Measurements from ENCODE around the gene MAPK4.

MAPK4 gene

DNA sequence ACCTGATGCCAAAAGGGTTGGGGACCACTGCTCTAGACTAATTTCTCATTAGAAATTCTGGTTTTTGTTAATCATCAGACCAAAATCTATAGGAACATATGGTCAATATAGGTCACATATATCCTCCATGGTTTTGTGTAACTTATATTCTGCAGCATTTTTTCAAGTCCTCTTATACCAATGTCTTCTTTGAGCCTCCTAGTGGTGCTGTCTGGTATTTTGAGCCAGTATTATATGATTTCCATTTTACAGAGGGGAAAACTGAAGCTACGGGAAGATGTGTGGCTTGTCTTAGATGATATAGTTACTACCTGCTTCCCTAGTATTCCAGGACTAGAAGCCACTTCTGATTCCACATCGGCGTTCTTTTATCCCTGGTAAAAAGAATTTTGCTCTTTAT is 13.8 kb downstream of the MAPK4 start:
- ChIA-PET POLR2A (interaction anchor here (0.6 kb wide), 1 partner anchor 387 kb away, joined by 3 read pairs; no protein-coding TSS in a partner anchor), CTCF (no interaction called here)
- no peak for DNase-seq
- Histone ChIP-seq H3K27me3 (replicated peaks in 2 of 5; ENCODE audit: control insufficient read depth in 4 of 5, insufficient read depth in 5 of 5, low read length in 4 of 5) (peaks cover 0 to 17% (median 6%) of the 10 kb centered on the region in 5 experiments), H3K27ac (ENCODE audit: insufficient read depth in 1 of 2, low read depth in 1 of 2, low read length in 2 of 2, poor library complexity in 1 of 2, severe bottlenecking in 2 of 2) (no peak overlapping the region), H3K36me3 (ENCODE audit: control insufficient read depth in 4 of 4, insufficient read depth in 4 of 4, low read length in 3 of 4) (no peaks in the 10 kb centered on the region), H3K9me3 (ENCODE audit: control extremely low read depth in 1 of 5, control insufficient read depth in 4 of 5, insufficient read depth in 2 of 5, low read depth in 1 of 5, low read length in 4 of 5) (peaks cover 0 to 2% (median 0%) of the 10 kb centered on the region in 5 experiments), H3K4me3 (ENCODE audit: control insufficient read depth in 1 of 7, extremely low read depth in 1 of 7, insufficient read depth in 4 of 7, low read depth in 2 of 7, low read length in 6 of 7) (no peak overlapping the region), H3K4me1 (ENCODE audit: control extremely low read depth in 1 of 4, control insufficient read depth in 4 of 4, insufficient read depth in 4 of 4, low read length in 3 of 4) (no peaks in the 10 kb centered on the region)
- WGBS (ENCODE audit: insufficient coverage): no CpG with 5 or more reads among the region's 3 CpGs

DNA sequence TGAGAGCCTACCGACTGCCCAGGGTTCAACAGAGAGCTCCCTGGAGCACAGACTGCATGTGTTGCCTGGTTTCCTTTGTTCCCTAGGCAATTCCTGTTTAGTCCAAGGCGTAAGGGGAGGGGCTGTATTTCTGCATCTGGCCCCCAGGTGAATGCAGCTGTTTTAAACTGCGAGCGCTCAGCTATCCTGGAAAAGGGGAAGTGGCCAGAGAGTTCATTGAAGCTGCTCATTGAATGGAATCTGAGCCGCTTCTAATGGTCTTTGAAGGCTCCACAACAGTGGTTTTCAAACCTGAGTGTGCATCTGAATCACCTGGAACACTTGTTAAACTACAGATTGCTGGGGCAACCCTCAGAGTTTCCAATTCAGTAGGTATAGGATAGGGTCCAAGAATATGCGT is 18.1 kb downstream of the MAPK4 start:
- POLR2A ChIA-PET: no interaction called here

DNA sequence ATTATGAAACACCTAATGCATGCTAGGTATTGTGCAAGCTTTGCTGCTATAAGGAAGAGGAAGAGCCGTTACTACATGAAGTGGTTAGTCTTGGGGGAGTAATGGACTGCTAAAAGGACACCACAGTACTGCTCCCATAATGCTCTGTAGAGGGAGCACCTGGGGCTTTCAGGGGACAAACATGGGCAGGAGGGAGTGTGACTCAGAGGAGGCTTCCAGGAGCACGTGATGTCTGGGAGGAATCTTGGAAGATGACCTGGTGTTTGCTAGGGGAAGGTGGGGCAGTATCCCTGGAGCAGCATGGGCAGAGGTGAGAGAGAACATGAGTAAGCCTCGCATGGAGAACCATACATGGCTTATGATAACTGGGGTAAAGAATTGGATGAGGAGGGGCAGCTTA is 18.8 kb downstream of the MAPK4 start:
- CTCF ChIA-PET: no interaction called here
- no peak for DNase-seq
- 85% methylated on average over 3 of the region's 3 CpGs for WGBS (ENCODE audit: insufficient coverage)

More for the DNA sequence above, 18.1 kb downstream of the MAPK4 start:
- Histone ChIP-seq H3K27me3 (replicated peaks in 2 of 5; ENCODE audit: control insufficient read depth in 4 of 5, insufficient read depth in 5 of 5, low read length in 4 of 5) (peaks cover 0 to 14% (median 0%) of the 10 kb centered on the region in 5 experiments), H3K4me3 (ENCODE audit: control insufficient read depth in 1 of 7, extremely low read depth in 1 of 7, insufficient read depth in 4 of 7, low read depth in 2 of 7, low read length in 6 of 7) (no peak overlapping the region), H3K36me3 (ENCODE audit: control insufficient read depth in 4 of 4, insufficient read depth in 4 of 4, low read length in 3 of 4) (no peaks in the 10 kb centered on the region), H3K27ac (ENCODE audit: insufficient read depth in 1 of 2, low read depth in 1 of 2, low read length in 2 of 2, poor library complexity in 1 of 2, severe bottlenecking in 2 of 2) (no peak overlapping the region), H3K9me3 (ENCODE audit: control extremely low read depth in 1 of 5, control insufficient read depth in 4 of 5, insufficient read depth in 2 of 5, low read depth in 1 of 5, low read length in 4 of 5) (peaks cover 0 to 13% (median 2%) of the 10 kb centered on the region in 5 experiments), H3K4me1 (ENCODE audit: control extremely low read depth in 1 of 4, control insufficient read depth in 4 of 4, insufficient read depth in 4 of 4, low read length in 3 of 4) (no peaks in the 10 kb centered on the region)
- WGBS (ENCODE audit: insufficient coverage): 42% methylated on average over 6 of the region's 6 CpGs
- CTCF ChIA-PET: no interaction called here
- no peak for DNase-seq

DNA sequence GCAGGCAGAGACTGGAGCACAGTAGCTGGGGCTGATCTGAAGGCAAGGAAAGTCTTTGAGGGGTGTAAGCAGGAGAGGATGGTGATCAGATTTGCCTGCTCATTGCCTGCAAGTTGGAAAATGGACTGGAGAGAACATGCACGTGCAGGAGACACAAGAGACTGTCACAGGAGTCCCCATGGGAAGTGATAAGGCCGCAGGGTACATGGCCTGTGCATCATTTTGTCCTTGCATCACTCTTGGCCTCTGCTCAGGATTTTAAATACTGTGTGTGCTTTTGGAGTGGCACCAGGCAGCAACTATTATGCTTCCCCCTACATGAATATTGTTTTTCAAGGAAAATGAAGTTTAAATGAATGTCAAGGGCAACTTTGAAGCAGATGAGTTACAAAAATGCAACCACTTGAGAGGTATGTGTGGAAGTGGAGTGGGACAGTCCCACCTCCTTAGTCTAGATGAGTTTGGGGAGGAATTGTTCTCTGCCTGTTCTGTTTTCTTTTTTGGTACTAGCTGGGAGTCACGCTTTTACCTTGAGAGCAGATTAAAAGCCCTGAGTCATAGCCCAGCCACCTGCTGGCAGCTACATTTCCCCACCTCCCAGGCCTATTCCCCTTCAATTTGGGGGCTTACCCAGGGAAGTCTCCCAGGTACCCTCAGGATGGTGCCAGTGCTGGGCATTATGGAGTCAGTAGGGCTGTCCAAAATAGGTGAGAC is 19.3 kb downstream of the MAPK4 start:
- Histone ChIP-seq H3K4me1 (ENCODE audit: control extremely low read depth in 1 of 4, control insufficient read depth in 4 of 4, insufficient read depth in 4 of 4, low read length in 3 of 4) (no peaks in the 10 kb centered on the region), H3K27me3 (replicated peaks in 2 of 5; ENCODE audit: control insufficient read depth in 4 of 5, insufficient read depth in 5 of 5, low read length in 4 of 5) (peaks cover 0 to 10% (median 0%) of the 10 kb centered on the region in 5 experiments), H3K36me3 (ENCODE audit: control insufficient read depth in 4 of 4, insufficient read depth in 4 of 4, low read length in 3 of 4) (no peaks in the 10 kb centered on the region), H3K4me3 (ENCODE audit: control insufficient read depth in 1 of 7, extremely low read depth in 1 of 7, insufficient read depth in 4 of 7, low read depth in 2 of 7, low read length in 6 of 7) (no peak overlapping the region), H3K9me3 (ENCODE audit: control extremely low read depth in 1 of 5, control insufficient read depth in 4 of 5, insufficient read depth in 2 of 5, low read depth in 1 of 5, low read length in 4 of 5) (peaks cover 0 to 20% (median 2%) of the 10 kb centered on the region in 5 experiments), H3K27ac (ENCODE audit: insufficient read depth in 1 of 2, low read depth in 1 of 2, low read length in 2 of 2, poor library complexity in 1 of 2, severe bottlenecking in 2 of 2) (no peak overlapping the region)
- 100% methylated on average over 2 of the region's 3 CpGs for WGBS (ENCODE audit: insufficient coverage)
- CTCF ChIA-PET: no interaction called here
- no peak for DNase-seq
- POLR2A ChIA-PET: no interaction called here

More for the DNA sequence above, 18.8 kb downstream of the MAPK4 start:
- POLR2A ChIA-PET: no interaction called here
- H3K27me3 ChIP-seq (replicated peaks in 2 of 5; ENCODE audit: control insufficient read depth in 4 of 5, insufficient read depth in 5 of 5, low read length in 4 of 5): peaks cover 0 to 12% (median 0%) of the 10 kb centered on the region in 5 experiments
- H3K36me3 ChIP-seq (ENCODE audit: control insufficient read depth in 4 of 4, insufficient read depth in 4 of 4, low read length in 3 of 4): no peaks in the 10 kb centered on the region
- peaks cover 0 to 17% (median 2%) of the 10 kb centered on the region in 5 experiments for H3K9me3 ChIP-seq (ENCODE audit: control extremely low read depth in 1 of 5, control insufficient read depth in 4 of 5, insufficient read depth in 2 of 5, low read depth in 1 of 5, low read length in 4 of 5)
- no peaks in the 10 kb centered on the region for H3K4me1 ChIP-seq (ENCODE audit: control extremely low read depth in 1 of 4, control insufficient read depth in 4 of 4, insufficient read depth in 4 of 4, low read length in 3 of 4)
- H3K4me3 ChIP-seq (ENCODE audit: control insufficient read depth in 1 of 7, extremely low read depth in 1 of 7, insufficient read depth in 4 of 7, low read depth in 2 of 7, low read length in 6 of 7): no peak overlapping the region
- H3K27ac ChIP-seq (ENCODE audit: insufficient read depth in 1 of 2, low read depth in 1 of 2, low read length in 2 of 2, poor library complexity in 1 of 2, severe bottlenecking in 2 of 2): no peak overlapping the region

DNA sequence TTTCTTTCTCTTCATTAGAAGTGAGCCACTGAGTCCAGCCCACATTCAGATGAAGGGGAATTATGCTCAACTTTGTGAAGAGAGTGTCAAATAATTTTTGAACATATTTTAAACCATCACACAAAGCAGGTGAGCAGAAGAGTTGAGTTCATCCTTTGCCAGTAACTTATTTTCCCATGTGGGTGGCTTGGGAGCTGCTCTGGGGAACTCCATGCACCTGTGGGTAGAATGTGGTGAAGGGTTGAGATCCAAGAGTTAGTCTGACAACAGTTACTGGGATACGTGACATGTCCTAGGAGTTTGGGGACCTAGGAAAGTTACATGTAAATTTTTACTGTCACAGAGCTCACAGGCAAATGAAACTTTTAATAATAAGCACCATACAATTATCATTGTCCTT is 21.6 kb downstream of the MAPK4 start:
- peaks cover 0 to 26% (median 4%) of the 10 kb centered on the region in 5 experiments for H3K9me3 ChIP-seq (ENCODE audit: control extremely low read depth in 1 of 5, control insufficient read depth in 4 of 5, insufficient read depth in 2 of 5, low read depth in 1 of 5, low read length in 4 of 5)
- DNase-seq: no peak
- ChIA-PET POLR2A (no interaction called here), CTCF (no interaction called here)
- H3K27me3 ChIP-seq (replicated peaks in 2 of 5; ENCODE audit: control insufficient read depth in 4 of 5, insufficient read depth in 5 of 5, low read length in 4 of 5): peaks cover 0 to 8% (median 0%) of the 10 kb centered on the region in 5 experiments
- no peak overlapping the region for H3K4me3 ChIP-seq (ENCODE audit: control insufficient read depth in 1 of 7, extremely low read depth in 1 of 7, insufficient read depth in 4 of 7, low read depth in 2 of 7, low read length in 6 of 7)
- no peaks in the 10 kb centered on the region for H3K36me3 ChIP-seq (ENCODE audit: control insufficient read depth in 4 of 4, insufficient read depth in 4 of 4, low read length in 3 of 4)
- no peak overlapping the region for H3K27ac ChIP-seq (ENCODE audit: insufficient read depth in 1 of 2, low read depth in 1 of 2, low read length in 2 of 2, poor library complexity in 1 of 2, severe bottlenecking in 2 of 2)
- H3K4me1 ChIP-seq (ENCODE audit: control extremely low read depth in 1 of 4, control insufficient read depth in 4 of 4, insufficient read depth in 4 of 4, low read length in 3 of 4): no peaks in the 10 kb centered on the region
- WGBS (ENCODE audit: insufficient coverage): 100% methylated on average over 1 of the region's 1 CpG

DNA sequence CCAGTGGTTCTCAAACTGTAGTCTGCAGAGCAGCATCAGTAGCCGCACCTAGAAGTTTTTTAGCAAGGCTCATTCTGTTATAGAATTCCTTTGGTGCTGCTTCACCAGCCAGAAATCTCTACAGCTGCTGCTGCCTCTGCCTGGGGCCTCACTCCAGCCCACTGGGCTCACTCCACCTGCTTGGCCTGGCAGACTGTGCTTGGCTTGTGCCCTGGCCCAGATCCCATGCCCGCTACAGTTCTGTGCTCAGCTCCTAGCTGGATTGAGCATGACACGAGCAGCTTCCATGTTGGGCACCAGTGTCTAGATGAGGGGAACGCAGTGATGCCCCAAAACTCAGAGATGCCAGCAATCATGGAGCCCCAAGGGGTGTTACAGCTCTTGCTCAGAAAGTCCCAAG is 22.6 kb downstream of the MAPK4 start:
- peaks cover 0 to 28% (median 4%) of the 10 kb centered on the region in 5 experiments for H3K9me3 ChIP-seq (ENCODE audit: control extremely low read depth in 1 of 5, control insufficient read depth in 4 of 5, insufficient read depth in 2 of 5, low read depth in 1 of 5, low read length in 4 of 5)
- no peak for DNase-seq
- no peak overlapping the region for H3K27ac ChIP-seq (ENCODE audit: insufficient read depth in 1 of 2, low read depth in 1 of 2, low read length in 2 of 2, poor library complexity in 1 of 2, severe bottlenecking in 2 of 2)
- peaks cover 0 to 4% (median 0%) of the 10 kb centered on the region in 5 experiments for H3K27me3 ChIP-seq (replicated peaks in 2 of 5; ENCODE audit: control insufficient read depth in 4 of 5, insufficient read depth in 5 of 5, low read length in 4 of 5)
- no peaks in the 10 kb centered on the region for H3K36me3 ChIP-seq (ENCODE audit: control insufficient read depth in 4 of 4, insufficient read depth in 4 of 4, low read length in 3 of 4)
- WGBS (ENCODE audit: insufficient coverage): 96% methylated on average over 4 of the region's 4 CpGs
- H3K4me3 ChIP-seq (ENCODE audit: control insufficient read depth in 1 of 7, extremely low read depth in 1 of 7, insufficient read depth in 4 of 7, low read depth in 2 of 7, low read length in 6 of 7): no peak overlapping the region
- H3K4me1 ChIP-seq (ENCODE audit: control extremely low read depth in 1 of 4, control insufficient read depth in 4 of 4, insufficient read depth in 4 of 4, low read length in 3 of 4): no peaks in the 10 kb centered on the region
- CTCF ChIA-PET: no interaction called here
- POLR2A ChIA-PET: no interaction called here

DNA sequence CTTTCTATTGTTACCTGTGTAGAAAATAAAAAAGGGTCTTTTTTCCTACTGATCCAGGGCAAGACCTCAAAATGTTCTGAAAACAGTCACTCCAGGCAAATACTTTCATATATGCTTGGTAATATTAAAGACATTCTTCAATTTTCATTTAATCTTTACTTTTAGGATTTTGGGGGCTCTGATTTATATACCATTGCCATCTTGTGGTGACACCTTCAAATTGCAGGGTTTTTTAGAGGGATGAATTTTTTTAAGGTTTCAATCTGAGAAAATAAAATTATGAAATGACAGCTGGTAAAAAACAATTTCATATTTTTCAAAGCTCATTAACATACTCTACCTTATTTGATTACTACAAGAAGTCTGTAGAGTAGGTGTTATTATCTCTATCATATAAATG is 26.8 kb downstream of the MAPK4 start:
- ChIA-PET CTCF (no interaction called here), POLR2A (no interaction called here)
- H3K4me1 ChIP-seq (ENCODE audit: control extremely low read depth in 1 of 4, control insufficient read depth in 4 of 4, insufficient read depth in 4 of 4, low read length in 3 of 4): no peaks in the 10 kb centered on the region

More for the DNA sequence above, 26.8 kb downstream of the MAPK4 start:
- no peak for DNase-seq
- Histone ChIP-seq H3K27me3 (replicated peaks in 2 of 5; ENCODE audit: control insufficient read depth in 4 of 5, insufficient read depth in 5 of 5, low read length in 4 of 5) (no peaks in the 10 kb centered on the region), H3K36me3 (ENCODE audit: control insufficient read depth in 4 of 4, insufficient read depth in 4 of 4, low read length in 3 of 4) (no peaks in the 10 kb centered on the region), H3K4me3 (ENCODE audit: control insufficient read depth in 1 of 7, extremely low read depth in 1 of 7, insufficient read depth in 4 of 7, low read depth in 2 of 7, low read length in 6 of 7) (no peak overlapping the region), H3K9me3 (ENCODE audit: control extremely low read depth in 1 of 5, control insufficient read depth in 4 of 5, insufficient read depth in 2 of 5, low read depth in 1 of 5, low read length in 4 of 5) (peaks cover 0 to 25% (median 4%) of the 10 kb centered on the region in 5 experiments), H3K27ac (ENCODE audit: insufficient read depth in 1 of 2, low read depth in 1 of 2, low read length in 2 of 2, poor library complexity in 1 of 2, severe bottlenecking in 2 of 2) (no peak overlapping the region)

Data from common myeloid progenitor, CD34-positive (primary cell).